Spleen (tissue), 11 donors: ENCODE measurements around the gene ATP13A4. TPM values are rescaled to one million over a fixed set of nuclear protein-coding genes. Genes with fewer than 3 reads are reported as not detected.

Experiments used
- DNase-seq: peaks from one replicate; pipeline ENCODE4 v3.0.0-alpha.2; 2020
- H3K27ac ChIP-seq, 8 donors: fragments of 200-600 bp; sonication (generic) in 7 of 8; 1 replicate in 4 of 8; 2 replicates in 4 of 8; pipeline versions ENCODE4 v1.5.0 to v1.8.0; 2016 to 2021; ENCODE audit warnings: inconsistent platforms in 4 of 8, mild to moderate bottlenecking in 4 of 8, moderate library complexity in 1 of 8
- H3K27me3 ChIP-seq, 7 donors: fragments of 200-600 bp; sonication (generic) in 6 of 7; replicated peaks in 1 of 7; 1 replicate in 4 of 7; 2 replicates in 3 of 7; pipeline versions ENCODE4 v1.5.0 to v1.8.0; 2016 to 2021; ENCODE audit warnings: inconsistent platforms in 3 of 7, mild to moderate bottlenecking in 1 of 7
- H3K36me3 ChIP-seq, 6 donors: fragments of 200-600 bp; sonication (generic) in 5 of 6; 1 replicate in 4 of 6; 2 replicates in 2 of 6; pipeline versions ENCODE4 v1.5.0 to v1.8.0; 2016 to 2021; ENCODE audit warnings: inconsistent platforms in 2 of 6
- H3K4me1 ChIP-seq, 6 donors: fragments of 200-600 bp; sonication (generic) in 5 of 6; 1 replicate in 3 of 6; 2 replicates in 3 of 6; pipeline versions ENCODE4 v1.5.0 to v1.8.0; 2016 to 2021; ENCODE audit warnings: inconsistent platforms in 3 of 6
- H3K4me3 ChIP-seq, 8 donors: fragments of 200-600 bp; sonication (generic) in 7 of 8; 1 replicate in 4 of 8; 2 replicates in 4 of 8; pipeline versions ENCODE4 v1.5.0 to v1.8.0; 2016 to 2021; ENCODE audit warnings: inconsistent platforms in 4 of 8, mild to moderate bottlenecking in 4 of 8, moderate library complexity in 2 of 8
- H3K9me3 ChIP-seq, 8 donors: fragments of 200-600 bp; sonication (generic) in 7 of 8; 1 replicate in 4 of 8; 2 replicates in 4 of 8; pipeline versions ENCODE4 v1.5.0 to v1.8.0; 2016 to 2021; ENCODE audit warnings: inconsistent platforms in 4 of 8
- POLR2A ChIP-seq, 3 donors: fragments of 450-650 bp; IDR thresholded peaks; one replicate each; pipeline ENCODE4 v1.5.1; 2017; ENCODE audit warnings: antibody characterized with exemption in 3 of 3, mild to moderate bottlenecking in 1 of 3
- POLR2AphosphoS5 ChIP-seq, 3 donors: sonication (generic); formaldehyde crosslinking; IDR thresholded peaks; one replicate each; pipeline ENCODE4 v1.5.1; 2017; ENCODE audit warnings: antibody characterized with exemption in 3 of 3
- WGBS, 5 donors: extraction: QIAGEN DNeasy Blood & Tissue Kit in 3 of 5; methylation state at CpG; one replicate each; pipeline versions ENCODE4 v1.1.5 to v1.1.7; 2013 to 2018; 5-methylcytosine and 5-hydroxymethylcytosine counted together
- intact Hi-C: fragments of 100-400 bp; cut with DNase I; formaldehyde crosslinking; loops from one replicate; pipeline ENCODE4 v1.15.0; 2023; ENCODE audit warnings: low total_unique reads
- polyA plus RNA-seq, 3 donors: library from polyadenylated mRNA; stranded (reverse); fragments of 200-250 nt; gene quantifications; one replicate each; pipeline ENCODE4 v1.2.1, GENCODE V29; 2013
- total RNA-seq, 7 donors: library from RNA; depleted of rRNA in 3 of 7; stranded (reverse); fragments of >200 nt in 3 of 7; fragmentation: NEBNext Ultra II Directional in 4 of 7; extraction: Animal tissue kit (Norgen Biotek cat#: 25700) in 4 of 7; gene quantifications; one replicate each; pipeline versions ENCODE4 v1.1.0 to v1.2.1, GENCODE V29; 2016 to 2021
- TF ChIP-seq, protein P1 (sequence below), 11 experiments: fragments of 200-600 bp in 7 of 11; fragments of 450-650 bp in 4 of 11; sonication (generic) in 4 of 11; IDR thresholded peaks in 8 of 11; conservative IDR thresholded peaks in 3 of 11; 1 replicate in 7 of 11; 2 replicates in 4 of 11; pipeline versions ENCODE4 v1.4.0 to v1.8.0; 2016 to 2021; ENCODE audit warnings: antibody characterized with exemption in 11 of 11, inconsistent platforms in 4 of 11, mild to moderate bottlenecking in 1 of 11
- donor health status: healthy with polysubstance abuse.
- donor health status: DM: no; HTN: no; CAD: no; lungs with moderate emphysema.
- donor health status: DM: no; HTN: no; CAD: no.
- donor health status: Bipolar disorder and iron deficiency.
- donor health status: healthy.
- donor health status: DM: no; HTN: no; CAD: no.
- donor health status: DM: yes; HTN: yes; CAD: no.

ATP13A4 gene
- total and polyA plus RNA-seq, 10 donors = 0.24 to 8.4 (median 1.5) TPM

- no peak for DNase-seq
- no peaks in the 10 kb centered on the region for H3K27me3 ChIP-seq
- no peaks in the 10 kb centered on the region for H3K36me3 ChIP-seq
- no peaks in the 10 kb centered on the region for H3K4me1 ChIP-seq
- no peak overlapping the region for H3K4me3 ChIP-seq
- 84 to 94% (median 87%) methylated on average over 6 of the region's 6 CpGs for WGBS, 5 donors
- H3K9me3 ChIP-seq = no peaks in the 10 kb centered on the region
- TF ChIP-seq POLR2A (IDR thresholded peaks at IDR 0.05) (no peak), POLR2AphosphoS5 (IDR thresholded peaks at IDR 0.05) (no peak)
- TF ChIP-seq, protein P1, sequence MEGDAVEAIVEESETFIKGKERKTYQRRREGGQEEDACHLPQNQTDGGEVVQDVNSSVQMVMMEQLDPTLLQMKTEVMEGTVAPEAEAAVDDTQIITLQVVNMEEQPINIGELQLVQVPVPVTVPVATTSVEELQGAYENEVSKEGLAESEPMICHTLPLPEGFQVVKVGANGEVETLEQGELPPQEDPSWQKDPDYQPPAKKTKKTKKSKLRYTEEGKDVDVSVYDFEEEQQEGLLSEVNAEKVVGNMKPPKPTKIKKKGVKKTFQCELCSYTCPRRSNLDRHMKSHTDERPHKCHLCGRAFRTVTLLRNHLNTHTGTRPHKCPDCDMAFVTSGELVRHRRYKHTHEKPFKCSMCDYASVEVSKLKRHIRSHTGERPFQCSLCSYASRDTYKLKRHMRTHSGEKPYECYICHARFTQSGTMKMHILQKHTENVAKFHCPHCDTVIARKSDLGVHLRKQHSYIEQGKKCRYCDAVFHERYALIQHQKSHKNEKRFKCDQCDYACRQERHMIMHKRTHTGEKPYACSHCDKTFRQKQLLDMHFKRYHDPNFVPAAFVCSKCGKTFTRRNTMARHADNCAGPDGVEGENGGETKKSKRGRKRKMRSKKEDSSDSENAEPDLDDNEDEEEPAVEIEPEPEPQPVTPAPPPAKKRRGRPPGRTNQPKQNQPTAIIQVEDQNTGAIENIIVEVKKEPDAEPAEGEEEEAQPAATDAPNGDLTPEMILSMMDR (IDR thresholded peaks at IDR 0.05 in 8 of 11, conservative IDR thresholded peaks at IDR 0.05 in 3 of 11) = no peak
- no peak overlapping the region for H3K27ac ChIP-seq
- intact Hi-C loops = no loop called here
These were observed 58.0 kb downstream of the ATP13A4 start for GRCh38 chr3:193496658-193497057.

DNA sequence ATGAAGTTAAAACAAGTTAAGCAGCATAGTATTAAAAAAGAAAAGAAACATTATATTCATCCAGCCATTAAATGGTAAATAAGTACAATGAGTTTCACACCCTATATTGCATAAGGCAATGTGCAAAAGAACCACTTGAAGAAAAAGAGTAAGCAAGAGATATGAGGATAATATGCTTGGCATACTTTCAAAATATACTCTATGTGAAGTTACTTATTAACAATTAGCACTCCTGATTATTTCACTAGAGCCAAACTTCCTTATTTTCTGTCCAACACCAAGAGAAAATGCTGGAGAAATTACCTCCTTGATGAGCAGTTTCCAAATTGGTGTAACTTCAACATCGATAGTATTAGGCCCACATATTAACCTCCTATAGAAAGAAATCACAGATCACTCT lies 63.7 kb downstream of the ATP13A4 start:
- Histone ChIP-seq H3K4me1 (no peaks in the 10 kb centered on the region), H3K9me3 (no peaks in the 10 kb centered on the region), H3K27ac (no peak overlapping the region), H3K27me3 (no peaks in the 10 kb centered on the region), H3K36me3 (no peaks in the 10 kb centered on the region), H3K4me3 (no peak overlapping the region)
- 80 to 94% (median 86%) methylated on average over 1 of the region's 1 CpG for WGBS, 5 donors
- DNase-seq = no peak
- intact Hi-C loops = no loop called here
- TF ChIP-seq POLR2A (IDR thresholded peaks at IDR 0.05) (no peak), POLR2AphosphoS5 (IDR thresholded peaks at IDR 0.05) (no peak)
- TF ChIP-seq, protein P1 (IDR thresholded peaks at IDR 0.05 in 8 of 11, conservative IDR thresholded peaks at IDR 0.05 in 3 of 11) = no peak

DNA sequence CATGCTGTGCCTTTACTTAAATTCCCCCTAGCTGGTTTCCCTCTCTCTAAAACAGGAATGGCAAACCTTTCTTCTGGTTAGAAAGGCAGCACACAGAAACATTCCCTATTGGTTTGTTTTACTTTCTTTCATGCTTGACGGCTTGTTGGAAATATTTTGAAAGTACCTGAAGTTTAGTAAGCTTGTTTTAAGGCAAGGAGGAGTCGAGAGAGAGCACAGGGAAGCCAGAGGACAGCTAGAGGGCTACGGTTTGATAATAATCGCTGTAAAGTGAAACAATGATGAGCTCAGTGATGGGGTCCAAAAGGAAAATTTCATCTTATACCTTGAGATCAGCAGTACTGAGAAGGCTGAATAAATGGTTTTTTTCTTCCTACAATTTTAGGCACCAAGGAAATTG lies 64.1 kb downstream of the ATP13A4 start:
- 79 to 89% (median 85%) methylated on average over 4 of the region's 4 CpGs for WGBS, 5 donors
- DNase-seq = no peak
- Histone ChIP-seq H3K27ac (no peak overlapping the region), H3K36me3 (no peaks in the 10 kb centered on the region), H3K4me1 (no peaks in the 10 kb centered on the region), H3K27me3 (no peaks in the 10 kb centered on the region), H3K9me3 (no peaks in the 10 kb centered on the region), H3K4me3 (no peak overlapping the region)
- TF ChIP-seq POLR2AphosphoS5 (IDR thresholded peaks at IDR 0.05) = no peak
- intact Hi-C loops = no loop called here

DNA sequence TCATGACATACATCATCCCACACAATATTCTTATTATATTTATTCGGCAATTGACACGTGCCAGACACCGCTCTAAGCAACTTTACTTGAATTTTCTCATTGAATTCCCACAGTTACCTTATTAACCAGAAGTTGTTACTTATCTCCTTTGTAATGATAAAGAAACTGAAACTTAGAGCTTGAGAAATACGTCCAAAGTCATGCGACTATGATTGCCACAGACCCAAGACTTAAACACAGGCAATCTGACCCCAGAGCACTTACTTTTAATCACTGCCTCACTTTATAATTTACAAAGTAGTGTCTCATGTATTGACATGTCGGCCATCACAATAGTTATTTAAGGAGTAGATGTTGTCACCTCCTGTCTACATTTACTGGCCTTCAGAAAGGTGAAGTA lies 64.7 kb downstream of the ATP13A4 start:
- Histone ChIP-seq H3K4me3 (no peak overlapping the region), H3K27me3 (no peaks in the 10 kb centered on the region), H3K4me1 (no peaks in the 10 kb centered on the region), H3K27ac (no peak overlapping the region), H3K9me3 (no peaks in the 10 kb centered on the region), H3K36me3 (no peaks in the 10 kb centered on the region)
- 79 to 92% (median 83%) methylated on average over 6 of the region's 6 CpGs for WGBS, 5 donors
- TF ChIP-seq, protein P1 (IDR thresholded peaks at IDR 0.05 in 8 of 11, conservative IDR thresholded peaks at IDR 0.05 in 3 of 11) = no peak
- TF ChIP-seq POLR2A (IDR thresholded peaks at IDR 0.05) (no peak), POLR2AphosphoS5 (IDR thresholded peaks at IDR 0.05) (no peak)
- DNase-seq = no peak
- intact Hi-C loops = no loop called here

- WGBS, 5 donors = 82 to 88% (median 84%) methylated on average over 5 of the region's 5 CpGs
- no peak for DNase-seq
- TF ChIP-seq, protein P1 (IDR thresholded peaks at IDR 0.05 in 8 of 11, conservative IDR thresholded peaks at IDR 0.05 in 3 of 11) = no peak
- TF ChIP-seq POLR2A (IDR thresholded peaks at IDR 0.05) (no peak), POLR2AphosphoS5 (IDR thresholded peaks at IDR 0.05) (no peak)
- H3K36me3 ChIP-seq = no peaks in the 10 kb centered on the region
- H3K27me3 ChIP-seq = no peaks in the 10 kb centered on the region
- no peak overlapping the region for H3K4me3 ChIP-seq
- intact Hi-C loops = no loop called here
- H3K27ac ChIP-seq = no peak overlapping the region
- H3K4me1 ChIP-seq = no peaks in the 10 kb centered on the region
- H3K9me3 ChIP-seq = no peaks in the 10 kb centered on the region
These were observed 66.0 kb downstream of the ATP13A4 start for GRCh38 chr3:193488741-193489140.
